Lower lobe of right lung (tissue), 2 donors: Measurements from ENCODE around the gene KIAA1586. TPM values are rescaled to one million over a fixed set of nuclear protein-coding genes. Genes with fewer than 3 reads are reported as not detected.

Source experiments
- ATAC-seq, 2 donors: fragments of 200-7000 bp; cut with Tn5 transposase; one replicate each; pipeline ENCODE4 v1.9.1; 2020 to 2022; ENCODE audit warnings: mild to moderate bottlenecking in 2 of 2, moderate library complexity in 2 of 2
- DNase-seq: peaks from one replicate; pipeline ENCODE4 v3.0.0-alpha.2; 2020
- H3K27ac ChIP-seq: fragments of 200-600 bp; one replicate; pipeline ENCODE4 v1.8.0; 2022
- H3K27me3 ChIP-seq: fragments of 200-600 bp; one replicate; pipeline ENCODE4 v1.8.0; 2022; ENCODE audit warnings: low read depth
- H3K36me3 ChIP-seq: fragments of 200-600 bp; one replicate; pipeline ENCODE4 v1.8.0; 2022; ENCODE audit warnings: mild to moderate bottlenecking
- H3K4me1 ChIP-seq: fragments of 200-600 bp; one replicate; pipeline ENCODE4 v1.8.0; 2022
- H3K4me3 ChIP-seq: fragments of 200-600 bp; one replicate; pipeline ENCODE4 v1.8.0; 2022; ENCODE audit warnings: mild to moderate bottlenecking
- H3K9me3 ChIP-seq: fragments of 200-600 bp; one replicate; pipeline ENCODE4 v1.8.0; 2022
- intact Hi-C: fragments of 100-400 bp; cut with DNase I; formaldehyde crosslinking; loops from one replicate; pipeline ENCODE4 v1.11.0; 2022
- total RNA-seq: library from RNA; stranded (reverse); fragmentation: NEBNext Ultra II Directional; extraction: Animal tissue kit (Norgen Biotek cat#: 25700); gene quantifications from one replicate; pipeline ENCODE4 v1.2.1, GENCODE V29; 2021
- TF ChIP-seq, protein P1 (sequence below): fragments of 200-600 bp; IDR thresholded peaks from one replicate; pipeline ENCODE4 v1.8.0; 2022; ENCODE audit warnings: antibody characterized with exemption, mild to moderate bottlenecking
- donor health status: DM: no; HTN: yes; CAD: no; lungs with severe emphysema.

KIAA1586 gene
- total RNA-seq, 1 donor from 2014 or later = 10.2 TPM

DNA sequence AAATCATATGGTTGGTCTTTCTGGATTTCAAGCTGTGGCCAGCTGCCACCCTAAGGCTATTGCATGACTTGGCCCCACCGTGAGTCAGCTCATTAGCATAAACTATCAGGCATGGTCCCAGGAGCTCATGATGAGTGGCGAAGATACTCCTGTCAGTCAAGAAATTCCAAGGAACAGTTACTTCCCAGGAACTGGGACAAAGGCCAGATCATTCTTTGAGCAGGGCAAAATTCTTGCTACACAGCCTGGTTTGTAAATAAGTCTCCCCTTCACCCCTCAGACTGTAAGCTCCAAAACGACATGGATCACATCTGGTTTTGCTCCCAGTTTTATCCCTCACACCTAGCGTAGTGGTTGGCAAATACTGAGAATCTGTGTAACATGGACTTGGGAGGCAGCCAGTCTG lies 33.0 kb upstream of the KIAA1586 start:
- Histone ChIP-seq H3K36me3 (no peaks in the 10 kb centered on the region), H3K4me1 (no peaks in the 10 kb centered on the region), H3K9me3 (no peaks in the 10 kb centered on the region), H3K4me3 (no peak overlapping the region), H3K27me3 (no peaks in the 10 kb centered on the region), H3K27ac (no peak overlapping the region)
- TF ChIP-seq, protein P1, sequence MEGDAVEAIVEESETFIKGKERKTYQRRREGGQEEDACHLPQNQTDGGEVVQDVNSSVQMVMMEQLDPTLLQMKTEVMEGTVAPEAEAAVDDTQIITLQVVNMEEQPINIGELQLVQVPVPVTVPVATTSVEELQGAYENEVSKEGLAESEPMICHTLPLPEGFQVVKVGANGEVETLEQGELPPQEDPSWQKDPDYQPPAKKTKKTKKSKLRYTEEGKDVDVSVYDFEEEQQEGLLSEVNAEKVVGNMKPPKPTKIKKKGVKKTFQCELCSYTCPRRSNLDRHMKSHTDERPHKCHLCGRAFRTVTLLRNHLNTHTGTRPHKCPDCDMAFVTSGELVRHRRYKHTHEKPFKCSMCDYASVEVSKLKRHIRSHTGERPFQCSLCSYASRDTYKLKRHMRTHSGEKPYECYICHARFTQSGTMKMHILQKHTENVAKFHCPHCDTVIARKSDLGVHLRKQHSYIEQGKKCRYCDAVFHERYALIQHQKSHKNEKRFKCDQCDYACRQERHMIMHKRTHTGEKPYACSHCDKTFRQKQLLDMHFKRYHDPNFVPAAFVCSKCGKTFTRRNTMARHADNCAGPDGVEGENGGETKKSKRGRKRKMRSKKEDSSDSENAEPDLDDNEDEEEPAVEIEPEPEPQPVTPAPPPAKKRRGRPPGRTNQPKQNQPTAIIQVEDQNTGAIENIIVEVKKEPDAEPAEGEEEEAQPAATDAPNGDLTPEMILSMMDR = no peak
- DNase-seq (no peak), ATAC-seq (peak in 1 of 2 donors; percentile 46)
- intact Hi-C loops = no loop called here

DNA sequence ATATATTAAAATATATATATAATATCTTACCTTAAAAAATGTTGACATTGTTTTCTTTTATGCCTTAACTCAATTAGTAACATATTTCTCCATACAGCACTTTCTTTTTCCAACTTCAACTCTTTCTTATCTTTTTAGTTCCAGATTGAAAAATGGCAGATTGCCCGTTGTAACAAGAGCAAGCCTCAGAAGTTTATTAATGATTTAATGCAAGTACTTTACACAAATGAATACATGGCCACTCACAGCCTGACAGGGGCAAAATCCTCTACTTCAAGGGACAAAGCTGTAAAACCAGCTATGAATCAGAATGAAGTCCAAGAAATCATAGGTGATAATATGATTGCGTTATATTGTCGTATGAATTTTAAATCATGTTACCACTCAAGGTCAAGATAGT lies 29.4 kb upstream of the KIAA1586 start:
- Histone ChIP-seq H3K9me3 (no peaks in the 10 kb centered on the region), H3K4me3 (no peak overlapping the region), H3K27me3 (no peaks in the 10 kb centered on the region), H3K36me3 (no peaks in the 10 kb centered on the region), H3K4me1 (no peaks in the 10 kb centered on the region), H3K27ac (no peak overlapping the region)
- TF ChIP-seq, protein P1 = no peak
- intact Hi-C loops = no loop called here
- ATAC-seq = no peak
- DNase-seq = no peak

DNA sequence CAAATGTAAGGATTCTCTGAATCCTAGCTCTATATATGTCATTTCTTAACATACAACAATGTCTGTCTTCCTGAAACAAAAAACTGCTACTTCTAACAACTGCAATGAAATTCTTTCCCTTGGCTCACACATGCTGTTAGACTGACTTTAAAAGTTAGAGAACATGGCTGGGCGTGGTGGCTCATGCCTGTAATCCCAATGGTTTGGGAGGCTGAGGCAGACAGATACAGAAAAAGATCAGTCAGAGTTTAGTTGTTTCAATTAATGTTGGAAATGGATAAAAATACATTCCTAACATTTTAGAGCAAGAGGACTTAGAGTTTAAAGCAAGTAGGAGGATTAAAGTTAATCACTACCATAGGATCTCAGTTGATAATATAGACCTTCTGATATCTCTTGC lies 28.7 kb upstream of the KIAA1586 start:
- ATAC-seq (no peak), DNase-seq (no peak)
- no peaks in the 10 kb centered on the region for H3K36me3 ChIP-seq
- H3K27me3 ChIP-seq = no peaks in the 10 kb centered on the region
- no peaks in the 10 kb centered on the region for H3K9me3 ChIP-seq
- H3K4me3 ChIP-seq = no peak overlapping the region
- intact Hi-C loops = no loop called here
- no peaks in the 10 kb centered on the region for H3K4me1 ChIP-seq
- TF ChIP-seq, protein P1 = no peak
- no peak overlapping the region for H3K27ac ChIP-seq

DNA sequence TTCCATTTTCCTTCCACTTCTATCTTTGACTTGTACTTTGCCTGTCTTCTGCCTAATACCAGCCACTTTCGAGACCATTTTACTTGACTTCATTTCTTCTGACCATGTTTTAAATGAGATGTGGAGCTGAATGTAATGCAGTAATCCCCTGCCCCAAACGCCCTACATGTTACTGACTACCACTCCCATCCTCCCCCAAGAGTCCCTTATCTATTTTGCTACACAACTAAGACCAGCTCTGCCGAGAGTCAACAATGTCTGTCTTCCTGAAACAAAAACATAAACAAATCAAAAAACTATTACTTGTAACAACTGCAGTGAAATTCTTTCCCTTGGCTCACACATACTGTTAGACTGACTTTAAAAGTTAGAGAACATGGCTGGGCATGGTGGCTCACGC lies 27.1 kb upstream of the KIAA1586 start:
- H3K36me3 ChIP-seq = no peaks in the 10 kb centered on the region
- DNase-seq (no peak), ATAC-seq (no peak)
- TF ChIP-seq, protein P1 = no peak
- H3K4me1 ChIP-seq = no peaks in the 10 kb centered on the region
- no peak overlapping the region for H3K27ac ChIP-seq
- intact Hi-C loops = no loop called here
- H3K9me3 ChIP-seq = peaks cover 3% of the 10 kb centered on the region
- H3K4me3 ChIP-seq = no peak overlapping the region
- no peaks in the 10 kb centered on the region for H3K27me3 ChIP-seq

DNA sequence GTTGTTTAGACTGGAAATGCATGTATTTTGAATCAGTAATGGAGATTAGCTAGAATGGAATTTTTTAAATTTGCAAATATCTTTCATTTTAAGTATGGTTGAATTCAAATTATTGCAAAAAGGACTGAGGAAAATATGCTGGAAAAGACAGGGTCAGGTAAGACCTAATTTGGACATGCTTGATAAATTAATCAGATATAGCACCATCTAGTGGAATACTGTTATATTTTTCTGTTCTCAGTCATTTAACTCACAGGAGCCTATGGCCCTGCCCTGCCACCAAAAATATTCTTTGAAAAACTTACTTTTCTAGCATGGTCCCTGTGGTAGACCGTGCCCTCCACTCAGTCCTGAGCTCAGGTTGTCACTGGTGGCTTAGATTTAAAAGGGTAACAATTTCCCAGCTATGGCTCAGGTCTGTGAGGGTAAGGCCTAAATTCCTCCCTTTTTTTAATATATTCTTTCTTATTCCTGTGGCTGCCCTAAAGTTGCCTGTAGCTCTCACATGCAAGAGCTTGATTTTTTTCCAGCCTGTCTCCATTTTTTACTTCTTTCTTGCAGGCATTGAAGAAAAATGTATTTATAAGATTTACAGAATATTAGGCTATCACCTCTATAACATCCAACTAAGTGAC lies 25.3 kb upstream of the KIAA1586 start:
- TF ChIP-seq, protein P1 = peak; percentile 59
- DNase-seq (no peak), ATAC-seq (peak; percentile 52 to 72)
- Histone ChIP-seq H3K27ac (no peak overlapping the region), H3K4me3 (no peak overlapping the region), H3K36me3 (no peaks in the 10 kb centered on the region), H3K4me1 (no peaks in the 10 kb centered on the region), H3K27me3 (no peaks in the 10 kb centered on the region), H3K9me3 (peaks cover 7% of the 10 kb centered on the region)
- intact Hi-C loops = no loop called here
